HCT116 (cell line): ENCODE measurements around the gene PER2. TPM values are rescaled to one million over a fixed set of nuclear protein-coding genes. Genes with fewer than 3 reads are reported as not detected.

Source experiments
- ATAC-seq: fragments of 200-7000 bp; cut with Tn5 transposase; 2 replicates; pipeline ENCODE4 v1.9.1; 2020; ENCODE audit warnings: mild to moderate bottlenecking, moderate library complexity
- BruUV-seq: library from RNA; stranded (reverse); fragments of 400-500 nt; replicated peaks from 2 replicates; lab custom pipeline; 2021; lab: Mats Ljungman, UMichigan
- CTCF ChIA-PET: fragments of 300-600 bp; sonication (Branson Sonifier 250); formaldehyde crosslinking; loops from one replicate; lab custom pipeline; 2021; ENCODE audit warnings: antibody characterized with exemption; lab: Charles Lee
- POLR2A ChIA-PET: fragments of 300-600, 350-600 bp; sonication (Branson Sonifier 250); formaldehyde crosslinking; loops from one replicate; lab custom pipeline; 2021; ENCODE audit warnings: antibody characterized with exemption; lab: Charles Lee
- RAD21 ChIA-PET, 2 experiments: fragments of 300-600 bp; sonication (Branson Sonifier 250); formaldehyde crosslinking; loops; one replicate each; lab custom pipeline; 2023; ENCODE audit warnings: low total read pairs in 2 of 2; ENCODE audit not compliant: uncharacterized antibody in 2 of 2, unreplicated experiment in 2 of 2, low non-redundant PET in 1 of 2; lab: Charles Lee
- DNase-seq: peaks from one replicate; pipeline ENCODE4 v3.0.0-alpha.2; 2010; ENCODE audit warnings: low read depth, low spot score
- H2AFZ ChIP-seq: fragments of 200-600 bp; shearing (Covaris generic), sonication (generic); 2 replicates; pipeline ENCODE4 v1.6.1; 2017; ENCODE audit warnings: low read depth, mixed run types, mixed read lengths, antibody characterized with exemption, low read length; ENCODE audit not compliant: poor library complexity, severe bottlenecking
- H3K27ac ChIP-seq: 2 replicates; pipeline ENCODE4 v1.5.1; 2012; ENCODE audit warnings: low read depth, low read length
- H3K27me3 ChIP-seq: fragments of 200-600 bp; sonication (generic); 2 replicates; pipeline ENCODE4 v1.6.1; 2016; ENCODE audit warnings: mixed run types, low read length, mixed read lengths; ENCODE audit not compliant: insufficient read depth
- H3K36me3 ChIP-seq, 2 experiments: fragments of 200-500 bp in 1 of 2; fragments of 200-600 bp in 1 of 2; sonication (Bioruptor generic) in 1 of 2; sonication (generic) in 1 of 2; 2 replicates each; pipeline versions ENCODE4 v1.5.1 to v1.6.1; 2014 to 2016; ENCODE audit warnings: low read length in 2 of 2, inconsistent platforms in 1 of 2, mixed read lengths in 1 of 2, mixed run types in 1 of 2; ENCODE audit not compliant: insufficient read depth in 2 of 2, control insufficient read depth in 1 of 2
- H3K4me1 ChIP-seq, 2 experiments: fragments of 200-600 bp in 1 of 2; sonication (generic) in 1 of 2; 2 replicates each; pipeline versions ENCODE4 v1.5.1 to v1.6.1; 2012 to 2017; ENCODE audit warnings: low read length in 2 of 2, inconsistent platforms in 1 of 2, mild to moderate bottlenecking in 1 of 2, mixed read lengths in 1 of 2, mixed run types in 1 of 2, moderate library complexity in 1 of 2; ENCODE audit not compliant: insufficient read depth in 2 of 2, control insufficient read depth in 1 of 2
- H3K4me2 ChIP-seq: fragments of 200-600 bp; sonication (generic); 2 replicates; pipeline ENCODE4 v1.6.1; 2017; ENCODE audit warnings: mixed run types, low read length, mixed read lengths
- H3K4me3 ChIP-seq, 2 experiments: fragments of 200-600 bp in 1 of 2; sonication (generic) in 1 of 2; replicated peaks in 1 of 2; 2 replicates each; pipeline ENCODE4 v1.5.1; 2011 to 2016; ENCODE audit warnings: low read length in 2 of 2, control low read depth in 1 of 2, low read depth in 1 of 2, mild to moderate bottlenecking in 1 of 2, mixed read lengths in 1 of 2, mixed run types in 1 of 2
- H3K79me2 ChIP-seq: fragments of 200-600 bp; sonication (generic); 2 replicates; pipeline ENCODE4 v1.6.1; 2017; ENCODE audit warnings: mild to moderate bottlenecking, mixed run types, low read length, moderate library complexity, mixed read lengths; ENCODE audit not compliant: insufficient read depth
- H3K9ac ChIP-seq: fragments of 200-600 bp; sonication (generic); 2 replicates; pipeline ENCODE4 v1.6.1; 2016; ENCODE audit warnings: low read length, mixed read lengths
- H3K9me2 ChIP-seq: fragments of 200-600 bp; sonication (generic), shearing (Covaris generic); 2 replicates; pipeline ENCODE4 v1.6.1; 2017; ENCODE audit warnings: mixed run types, mild to moderate bottlenecking, moderate library complexity; ENCODE audit not compliant: insufficient read depth
- H3K9me3 ChIP-seq, 2 experiments: fragments of 200-500 bp in 1 of 2; fragments of 200-600 bp in 1 of 2; sonication (Bioruptor generic) in 1 of 2; sonication (generic) in 1 of 2; 2 replicates each; pipeline ENCODE4 v1.6.1; 2014 to 2017; ENCODE audit warnings: low read length in 2 of 2, mixed read lengths in 2 of 2, inconsistent platforms in 1 of 2, low read depth in 1 of 2, mild to moderate bottlenecking in 1 of 2, mixed run types in 1 of 2, moderate library complexity in 1 of 2; ENCODE audit not compliant: control insufficient read depth in 1 of 2, insufficient read depth in 1 of 2
- H4K20me1 ChIP-seq: fragments of 200-600 bp; sonication (generic), shearing (Covaris generic); 2 replicates; pipeline ENCODE4 v1.6.1; 2017; ENCODE audit warnings: mixed run types, mild to moderate bottlenecking, moderate library complexity; ENCODE audit not compliant: insufficient read depth
- FOSL1 ChIP-seq: IDR thresholded peaks from 2 replicates; pipeline ENCODE4 v1.6.1; 2012; ENCODE audit warnings: low read depth
- intact Hi-C: fragments of 100-400 bp; cut with micrococcal nuclease; formaldehyde crosslinking; loops from 2 replicates; pipeline ENCODE4 v1.10.0; 2022
- total RNA-seq: library from RNA; stranded (reverse); gene quantifications from one replicate; pipeline ENCODE4 v1.2.1, GENCODE V29; 2021; ENCODE audit not compliant: unreplicated experiment
- TF ChIP-seq, protein P1 (sequence below): IDR thresholded peaks from 2 replicates; pipeline ENCODE4 v1.6.1; 2011; ENCODE audit warnings: mild to moderate bottlenecking, low read length, moderate library complexity; ENCODE audit not compliant: insufficient replicate concordance; ENCODE audit errors: extremely low read depth
- TF ChIP-seq, protein P2 (sequence below), 3 experiments: fragments of 200-600 bp in 1 of 3; sonication (generic) in 1 of 3; IDR thresholded peaks in 2 of 3; conservative IDR thresholded peaks in 1 of 3; 2 replicates each; pipeline ENCODE4 v1.5.1; 2012 to 2017; ENCODE audit warnings: low read depth in 2 of 3, low read length in 2 of 3, antibody characterized with exemption in 1 of 3, borderline replicate concordance in 1 of 3, control low read depth in 1 of 3, mild to moderate bottlenecking in 1 of 3, mixed read lengths in 1 of 3, mixed run types in 1 of 3, moderate library complexity in 1 of 3; ENCODE audit not compliant: insufficient read depth in 1 of 3
- TF ChIP-seq, protein P3 (sequence below): IDR thresholded peaks from 2 replicates; pipeline ENCODE4 v1.6.1; 2012; ENCODE audit warnings: low read depth

The PER2 gene
- total RNA-seq, 1 experiment from 2014 or later: 18.7 TPM

DNA sequence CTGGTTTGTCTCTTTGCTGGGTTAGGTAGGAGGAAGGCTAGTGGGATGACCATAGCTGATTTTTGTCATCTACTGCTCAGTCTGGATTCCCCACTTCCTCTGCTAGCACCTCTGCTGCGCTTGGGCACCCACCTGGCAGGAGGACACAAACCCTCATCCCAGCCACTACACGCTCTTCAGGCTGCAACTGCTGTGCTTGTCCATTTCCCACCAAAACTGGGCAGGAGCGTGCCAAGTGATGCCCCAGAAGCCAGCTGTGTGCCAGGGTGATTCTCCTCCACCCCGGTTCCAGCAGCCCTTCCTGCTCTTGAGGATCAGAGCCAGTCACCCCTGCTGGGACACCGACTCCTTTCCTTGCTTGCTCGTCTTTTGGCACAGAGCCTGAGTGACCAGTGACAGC, 15.7 kb upstream of the PER2 start:
- TF ChIP-seq, protein P1, sequence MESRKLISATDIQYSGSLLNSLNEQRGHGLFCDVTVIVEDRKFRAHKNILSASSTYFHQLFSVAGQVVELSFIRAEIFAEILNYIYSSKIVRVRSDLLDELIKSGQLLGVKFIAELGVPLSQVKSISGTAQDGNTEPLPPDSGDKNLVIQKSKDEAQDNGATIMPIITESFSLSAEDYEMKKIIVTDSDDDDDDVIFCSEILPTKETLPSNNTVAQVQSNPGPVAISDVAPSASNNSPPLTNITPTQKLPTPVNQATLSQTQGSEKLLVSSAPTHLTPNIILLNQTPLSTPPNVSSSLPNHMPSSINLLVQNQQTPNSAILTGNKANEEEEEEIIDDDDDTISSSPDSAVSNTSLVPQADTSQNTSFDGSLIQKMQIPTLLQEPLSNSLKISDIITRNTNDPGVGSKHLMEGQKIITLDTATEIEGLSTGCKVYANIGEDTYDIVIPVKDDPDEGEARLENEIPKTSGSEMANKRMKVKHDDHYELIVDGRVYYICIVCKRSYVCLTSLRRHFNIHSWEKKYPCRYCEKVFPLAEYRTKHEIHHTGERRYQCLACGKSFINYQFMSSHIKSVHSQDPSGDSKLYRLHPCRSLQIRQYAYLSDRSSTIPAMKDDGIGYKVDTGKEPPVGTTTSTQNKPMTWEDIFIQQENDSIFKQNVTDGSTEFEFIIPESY: no peak
- TF ChIP-seq, protein P2, sequence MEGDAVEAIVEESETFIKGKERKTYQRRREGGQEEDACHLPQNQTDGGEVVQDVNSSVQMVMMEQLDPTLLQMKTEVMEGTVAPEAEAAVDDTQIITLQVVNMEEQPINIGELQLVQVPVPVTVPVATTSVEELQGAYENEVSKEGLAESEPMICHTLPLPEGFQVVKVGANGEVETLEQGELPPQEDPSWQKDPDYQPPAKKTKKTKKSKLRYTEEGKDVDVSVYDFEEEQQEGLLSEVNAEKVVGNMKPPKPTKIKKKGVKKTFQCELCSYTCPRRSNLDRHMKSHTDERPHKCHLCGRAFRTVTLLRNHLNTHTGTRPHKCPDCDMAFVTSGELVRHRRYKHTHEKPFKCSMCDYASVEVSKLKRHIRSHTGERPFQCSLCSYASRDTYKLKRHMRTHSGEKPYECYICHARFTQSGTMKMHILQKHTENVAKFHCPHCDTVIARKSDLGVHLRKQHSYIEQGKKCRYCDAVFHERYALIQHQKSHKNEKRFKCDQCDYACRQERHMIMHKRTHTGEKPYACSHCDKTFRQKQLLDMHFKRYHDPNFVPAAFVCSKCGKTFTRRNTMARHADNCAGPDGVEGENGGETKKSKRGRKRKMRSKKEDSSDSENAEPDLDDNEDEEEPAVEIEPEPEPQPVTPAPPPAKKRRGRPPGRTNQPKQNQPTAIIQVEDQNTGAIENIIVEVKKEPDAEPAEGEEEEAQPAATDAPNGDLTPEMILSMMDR (IDR thresholded peaks at IDR 0.05 in 2 of 3, conservative IDR thresholded peaks at IDR 0.05 in 1 of 3; ENCODE audit: borderline replicate concordance in 1 of 3, insufficient read depth in 1 of 3, low read depth in 2 of 3, low read length in 2 of 3): no peak
- TF ChIP-seq FOSL1: no peak
- TF ChIP-seq, protein P3, sequence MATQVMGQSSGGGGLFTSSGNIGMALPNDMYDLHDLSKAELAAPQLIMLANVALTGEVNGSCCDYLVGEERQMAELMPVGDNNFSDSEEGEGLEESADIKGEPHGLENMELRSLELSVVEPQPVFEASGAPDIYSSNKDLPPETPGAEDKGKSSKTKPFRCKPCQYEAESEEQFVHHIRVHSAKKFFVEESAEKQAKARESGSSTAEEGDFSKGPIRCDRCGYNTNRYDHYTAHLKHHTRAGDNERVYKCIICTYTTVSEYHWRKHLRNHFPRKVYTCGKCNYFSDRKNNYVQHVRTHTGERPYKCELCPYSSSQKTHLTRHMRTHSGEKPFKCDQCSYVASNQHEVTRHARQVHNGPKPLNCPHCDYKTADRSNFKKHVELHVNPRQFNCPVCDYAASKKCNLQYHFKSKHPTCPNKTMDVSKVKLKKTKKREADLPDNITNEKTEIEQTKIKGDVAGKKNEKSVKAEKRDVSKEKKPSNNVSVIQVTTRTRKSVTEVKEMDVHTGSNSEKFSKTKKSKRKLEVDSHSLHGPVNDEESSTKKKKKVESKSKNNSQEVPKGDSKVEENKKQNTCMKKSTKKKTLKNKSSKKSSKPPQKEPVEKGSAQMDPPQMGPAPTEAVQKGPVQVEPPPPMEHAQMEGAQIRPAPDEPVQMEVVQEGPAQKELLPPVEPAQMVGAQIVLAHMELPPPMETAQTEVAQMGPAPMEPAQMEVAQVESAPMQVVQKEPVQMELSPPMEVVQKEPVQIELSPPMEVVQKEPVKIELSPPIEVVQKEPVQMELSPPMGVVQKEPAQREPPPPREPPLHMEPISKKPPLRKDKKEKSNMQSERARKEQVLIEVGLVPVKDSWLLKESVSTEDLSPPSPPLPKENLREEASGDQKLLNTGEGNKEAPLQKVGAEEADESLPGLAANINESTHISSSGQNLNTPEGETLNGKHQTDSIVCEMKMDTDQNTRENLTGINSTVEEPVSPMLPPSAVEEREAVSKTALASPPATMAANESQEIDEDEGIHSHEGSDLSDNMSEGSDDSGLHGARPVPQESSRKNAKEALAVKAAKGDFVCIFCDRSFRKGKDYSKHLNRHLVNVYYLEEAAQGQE: no peak
- TF ChIP-seq, all 23 proteins: peak for 0
- no peaks in the 10 kb centered on the region for H4K20me1 ChIP-seq
- no peaks in the 10 kb centered on the region for H3K4me1 ChIP-seq
- H2AFZ ChIP-seq: no peak overlapping the region
- H3K9me3 ChIP-seq: no peaks in the 10 kb centered on the region
- H3K9me2 ChIP-seq: no peaks in the 10 kb centered on the region
- no peak overlapping the region for H3K4me3 ChIP-seq
- H3K27me3 ChIP-seq: no peaks in the 10 kb centered on the region
- CTCF ChIA-PET: no interaction called here
- no peaks in the 10 kb centered on the region for H3K79me2 ChIP-seq
- DNase-seq: no peak
- H3K9ac ChIP-seq: no peak overlapping the region
- POLR2A ChIA-PET: no interaction called here
- RAD21 ChIA-PET: no interaction called here
- no peaks in the 10 kb centered on the region for H3K36me3 ChIP-seq
- H3K4me2 ChIP-seq: no peak overlapping the region
- intact Hi-C loops: no loop called here
- H3K27ac ChIP-seq: no peak overlapping the region
- no peak for ATAC-seq
- no TSS peak for BruUV-seq
